Measurements from ENCODE around the gene ABL1.

The ABL1 gene

DNA sequence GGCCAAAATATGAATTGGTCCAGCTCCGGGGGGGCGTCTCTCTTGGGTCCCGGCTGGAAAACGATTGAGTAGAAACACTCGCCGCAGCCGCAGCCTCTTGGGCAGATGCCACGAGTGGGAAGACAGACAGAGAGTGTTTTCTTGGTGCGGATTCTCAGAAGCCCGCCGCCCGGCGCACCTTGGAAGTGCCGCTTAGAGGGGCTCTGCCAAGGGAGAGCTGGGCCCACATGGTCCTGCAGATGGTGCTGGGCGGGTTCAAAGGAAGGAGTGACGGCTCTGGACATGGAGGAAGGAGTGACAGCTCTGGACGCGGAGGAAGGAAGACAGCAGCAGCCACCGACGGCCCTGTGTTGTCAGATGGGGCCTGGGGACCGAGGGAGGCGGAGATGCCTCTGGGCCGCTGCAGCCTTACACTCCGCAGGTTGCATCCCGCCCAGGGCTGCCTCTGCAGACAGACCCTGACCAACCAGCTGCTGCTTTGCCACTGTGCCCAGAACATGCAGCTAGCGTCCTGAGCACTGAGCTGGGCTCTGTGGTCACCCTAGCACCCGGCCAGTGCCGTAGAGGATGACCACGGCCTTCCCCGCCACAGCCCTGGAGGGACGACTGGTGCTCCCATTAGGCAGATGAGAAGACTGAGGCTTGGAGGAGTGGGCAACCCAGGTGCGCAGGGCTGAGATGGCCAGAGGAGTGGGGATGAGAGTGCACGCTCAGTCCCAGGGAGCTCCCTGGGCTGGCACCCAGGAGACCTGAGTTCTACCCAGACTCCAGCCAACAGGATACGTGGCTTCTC lies 82.3 kb downstream of the ABL1 start:
- TF ChIP-seq CTCF (IDR thresholded peaks at IDR 0.05; ENCODE audit: insufficient read depth, low read length, poor library complexity, severe bottlenecking): no peak
- no peak for DNase-seq (ENCODE audit: extremely low read depth, insufficient read length)
- H3K27me3 ChIP-seq (replicated peaks; ENCODE audit: control insufficient read depth, insufficient read depth, low read length): peaks cover 2% of the 10 kb centered on the region; the same call in 1 of the 2 replicates

GRCh38 chr9:130918101-130918825 lies 83.2 kb downstream of the ABL1 start:
- DNase-seq (ENCODE audit: extremely low read depth, insufficient read length): no peak
- no peaks in the 10 kb centered on the region for H3K36me3 ChIP-seq (ENCODE audit: control insufficient read depth, insufficient read depth, low read length)
- TF ChIP-seq CTCF (IDR thresholded peaks at IDR 0.05; ENCODE audit: insufficient read depth, low read length, poor library complexity, severe bottlenecking): no peak
- H3K4me3 ChIP-seq (replicated peaks; ENCODE audit: low read depth, low read length): no peak overlapping the region
- H3K27me3 ChIP-seq (replicated peaks; ENCODE audit: control insufficient read depth, insufficient read depth, low read length): peaks cover 2% of the 10 kb centered on the region; the same call in 1 of the 2 replicates

More for the DNA sequence above, 82.3 kb downstream of the ABL1 start:
- Histone ChIP-seq H3K36me3 (ENCODE audit: control insufficient read depth, insufficient read depth, low read length) (no peaks in the 10 kb centered on the region), H3K4me3 (replicated peaks; ENCODE audit: low read depth, low read length) (no peak overlapping the region)

DNA sequence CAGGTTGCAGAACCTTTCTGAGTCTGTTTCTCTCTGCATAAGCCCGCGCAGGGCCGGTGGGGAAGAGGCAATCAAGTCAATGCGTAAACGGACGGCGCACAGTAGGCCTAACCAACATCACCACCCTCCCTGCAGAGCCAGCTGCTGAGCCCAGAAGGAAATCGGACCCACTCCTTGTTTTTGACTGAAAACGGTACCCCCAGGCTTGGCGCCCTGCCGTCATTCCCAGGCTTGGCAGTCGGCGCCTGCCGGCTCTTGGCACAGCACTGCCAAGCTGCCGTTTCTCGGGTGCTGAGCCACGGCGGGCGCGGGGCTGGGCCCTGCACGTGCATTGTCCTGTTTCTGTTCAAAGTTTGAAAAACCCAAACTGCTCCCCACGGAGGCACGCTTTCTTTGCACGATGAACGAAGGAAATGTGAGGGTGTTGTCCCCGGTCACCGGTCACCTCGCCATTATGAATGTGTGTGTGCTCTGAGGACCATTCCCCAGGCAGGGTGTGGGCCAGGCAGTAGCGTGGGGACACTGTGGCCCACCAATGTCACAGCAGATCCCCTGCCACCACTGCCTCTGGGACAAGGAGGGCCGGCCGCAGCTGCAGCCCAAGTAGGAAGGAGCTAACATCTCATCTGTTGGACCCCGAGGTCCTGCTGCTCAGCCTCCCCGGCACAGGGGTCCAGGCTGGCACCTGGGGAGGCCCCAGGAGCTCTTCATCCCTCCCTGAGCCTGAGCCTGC lies 83.9 kb downstream of the ABL1 start:
- DNase-seq (ENCODE audit: extremely low read depth, insufficient read length): no peak
- Histone ChIP-seq H3K36me3 (ENCODE audit: control insufficient read depth, insufficient read depth, low read length) (no peaks in the 10 kb centered on the region), H3K4me3 (replicated peaks; ENCODE audit: low read depth, low read length) (no peak overlapping the region), H3K27me3 (replicated peaks; ENCODE audit: control insufficient read depth, insufficient read depth, low read length) (peaks cover 2% of the 10 kb centered on the region; the same call in 1 of the 2 replicates)
- TF ChIP-seq CTCF (IDR thresholded peaks at IDR 0.05; ENCODE audit: insufficient read depth, low read length, poor library complexity, severe bottlenecking): no peak

GRCh38 chr9:130919559-130920145 lies 84.6 kb downstream of the ABL1 start:
- no peak overlapping the region for H3K4me3 ChIP-seq (replicated peaks; ENCODE audit: low read depth, low read length)
- no peak for DNase-seq (ENCODE audit: extremely low read depth, insufficient read length)
- H3K27me3 ChIP-seq (replicated peaks; ENCODE audit: control insufficient read depth, insufficient read depth, low read length): peaks cover under 1% of the 10 kb centered on the region; the same call in 1 of the 2 replicates
- H3K36me3 ChIP-seq (ENCODE audit: control insufficient read depth, insufficient read depth, low read length): no peaks in the 10 kb centered on the region
- TF ChIP-seq CTCF (IDR thresholded peaks at IDR 0.05; ENCODE audit: insufficient read depth, low read length, poor library complexity, severe bottlenecking): no peak

GRCh38 chr9:130920233-130920632 lies 85.2 kb downstream of the ABL1 start:
- no peak for TF ChIP-seq CTCF (IDR thresholded peaks at IDR 0.05; ENCODE audit: insufficient read depth, low read length, poor library complexity, severe bottlenecking)
- Histone ChIP-seq H3K27me3 (replicated peaks; ENCODE audit: control insufficient read depth, insufficient read depth, low read length) (no peaks in the 10 kb centered on the region; the same call in 1 of the 2 replicates), H3K4me3 (replicated peaks; ENCODE audit: low read depth, low read length) (no peak overlapping the region), H3K36me3 (ENCODE audit: control insufficient read depth, insufficient read depth, low read length) (no peaks in the 10 kb centered on the region)
- no peak for DNase-seq (ENCODE audit: extremely low read depth, insufficient read length)

Data from GM06990 (cell line).